Heart right ventricle (tissue), 16 donors: ENCODE measurements around the gene ACTN1. TPM values are rescaled to one million over a fixed set of nuclear protein-coding genes. Genes with fewer than 3 reads are reported as not detected.

Experiments
- ATAC-seq, 8 donors: fragments of 200-7000 bp; cut with Tn5 transposase; one replicate each; pipeline ENCODE4 v1.9.1; 2020; ENCODE audit warnings: mild to moderate bottlenecking in 8 of 8, moderate library complexity in 8 of 8, moderate number of reproducible peaks in 1 of 8
- DNase-seq, 2 donors: peaks; one replicate each; pipeline ENCODE4 v3.0.0-alpha.2; 2020
- H3K27ac ChIP-seq, 10 donors: fragments of 200-600 bp; sonication (generic) in 2 of 10; one replicate each; pipeline versions ENCODE4 v1.5.0 to v1.8.0; 2020 to 2022; ENCODE audit warnings: mild to moderate bottlenecking in 3 of 10
- H3K27me3 ChIP-seq, 7 donors: fragments of 200-600 bp; one replicate each; pipeline ENCODE4 v1.8.0; 2021 to 2022; ENCODE audit warnings: mild to moderate bottlenecking in 2 of 7
- H3K36me3 ChIP-seq, 9 donors: fragments of 200-600 bp; sonication (generic) in 1 of 9; one replicate each; pipeline versions ENCODE4 v1.5.0 to v1.8.0; 2020 to 2022; ENCODE audit warnings: mild to moderate bottlenecking in 2 of 9
- H3K4me1 ChIP-seq, 9 donors: fragments of 200-600 bp; sonication (generic) in 1 of 9; one replicate each; pipeline versions ENCODE4 v1.5.0 to v1.8.0; 2020 to 2022; ENCODE audit warnings: mild to moderate bottlenecking in 4 of 9
- H3K4me3 ChIP-seq, 10 donors: fragments of 200-600 bp; sonication (generic) in 2 of 10; one replicate each; pipeline versions ENCODE4 v1.5.0 to v1.8.0; 2020 to 2022; ENCODE audit warnings: mild to moderate bottlenecking in 7 of 10, moderate library complexity in 2 of 10
- H3K9me3 ChIP-seq, 11 donors: fragments of 200-600 bp in 10 of 11; sonication (generic) in 2 of 11; one replicate each; pipeline versions ENCODE4 v1.5.0 to v1.8.0; 2013 to 2022; ENCODE audit warnings: mild to moderate bottlenecking in 2 of 11, control low read depth in 1 of 11, moderate library complexity in 1 of 11
- CTCF ChIP-seq, 9 donors: fragments of 200-600 bp; sonication (generic) in 2 of 9; IDR thresholded peaks; one replicate each; pipeline versions ENCODE4 v1.5.0 to v1.8.0; 2021 to 2022; ENCODE audit warnings: antibody characterized with exemption in 9 of 9, mild to moderate bottlenecking in 5 of 9, moderate library complexity in 1 of 9
- WGBS, 2 donors: extraction: QIAGEN DNeasy Blood & Tissue Kit; methylation state at CpG; one replicate each; pipeline ENCODE4 v1.1.7; 2013; ENCODE audit warnings: inconsistent platforms in 1 of 2; 5-methylcytosine and 5-hydroxymethylcytosine counted together
- intact Hi-C, 10 donors: fragments of 100-400 bp; cut with DNase I; formaldehyde crosslinking; loops; one replicate each; pipeline versions ENCODE4 v1.11.1 to v1.14.2; 2022
- polyA plus RNA-seq, 2 donors: library from polyadenylated mRNA; stranded (reverse); fragments of 200-250 nt; gene quantifications; one replicate each; pipeline ENCODE4 v1.2.3, GENCODE V29; 2013
- total RNA-seq, 10 donors: library from RNA; stranded (reverse); fragmentation: NEBNext Ultra II Directional in 3 of 10; extraction: Animal tissue kit (Norgen Biotek cat#: 25700) in 3 of 10; gene quantifications; one replicate each; pipeline versions ENCODE4 v1.2.1 to v1.2.4, GENCODE V29; 2021 to 2023
- donor health status: Arrhythmogenic right ventricular cardiomyopathy.
- donor health status: ischemic (EF 13 %, LVEDD 7.1; RV severe dilation, severe dysfunction).
- donor health status: healthy with polysubstance abuse.
- donor health status: DM: no; HTN: yes; CAD: no.
- donor health status: DM: no; HTN: no; CAD: no.
- donor health status: ischemic (EF 25% LVEDD 6.9; RV normal size, moderate dysfunction).
- donor health status: ischemic (EF 25% LVEDD 5.7; RV mildly dilated, moderate dysfunction).
- donor health status: healthy.
- donor health status: DM: yes; HTN: yes; CAD: no.
- donor health status: Ischemic cardiomyopathy.
- donor health status: ischemic (EF 35%, LVEDD 5.7; RV mildly dilated, moderate dysfunction).
- donor health status: nonischemic (EF 11% LVEDD 7.7; RV severe dilation, severe dysfunction).
- donor health status: DM: yes; HTN: yes; CAD: no.
- donor health status: PGD.
- donor health status: ischemic (EF 29% LVEDD 5.4; RV normal size, mild dysfunction).
- donor health status: nonischemic (EF 23%, LVEDD 6.1; RV moderate dilation, normal function).

The ACTN1 gene
- total and polyA plus RNA-seq, 12 donors: 67.2 to 235 (median 104) TPM

GRCh38 chr14:68969278-68970033 is 9.6 kb downstream of the ACTN1 start:
- 36 to 37% methylated on average over 12 of the region's 12 CpGs for WGBS, 2 donors
- intact Hi-C loops: no loop called here
- ATAC-seq (peak in 7 of 8 donors; percentile 6 to 63 (median 49)), DNase-seq (peak in 1 of 2 donors; percentile 63)
- Histone ChIP-seq H3K27ac (peak overlapping the region; percentile 17 to 83 (median 64)), H3K9me3 (peaks cover 0 to 7% (median 0%) of the 10 kb centered on the region in 11 donors), H3K27me3 (no peaks in the 10 kb centered on the region), H3K36me3 (peaks cover 0 to 47% (median 13%) of the 10 kb centered on the region in 9 donors), H3K4me3 (no peak overlapping the region), H3K4me1 (peaks cover 57 to 99% (median 79%) of the 10 kb centered on the region in 9 donors)
- TF ChIP-seq CTCF (IDR thresholded peaks at IDR 0.05): no peak

DNA sequence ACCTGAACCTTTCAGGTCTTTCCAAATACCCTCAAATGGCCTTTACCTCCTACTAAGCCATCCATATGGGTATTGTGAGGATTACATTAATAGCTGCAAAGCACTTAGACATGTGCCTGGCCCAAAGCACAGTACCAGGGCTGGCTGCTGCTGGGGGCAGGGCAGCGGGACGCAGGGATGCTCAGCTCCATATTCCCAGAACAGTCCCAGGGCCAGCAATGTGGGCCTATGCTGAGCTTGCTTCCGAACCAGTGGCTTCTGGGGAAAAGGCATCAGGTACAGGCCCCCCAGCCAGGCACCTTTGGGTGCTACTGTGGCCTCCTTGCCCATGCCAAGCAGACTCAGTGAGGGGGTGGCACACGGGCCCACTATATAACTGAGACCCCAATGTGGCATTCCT is 10.4 kb downstream of the ACTN1 start:
- no peak overlapping the region for H3K4me3 ChIP-seq
- peak in 1 of 8 donors; percentile 36 for ATAC-seq

GRCh38 chr14:68968051-68968450 is 11.1 kb downstream of the ACTN1 start:
- intact Hi-C loops: no loop called here
- Histone ChIP-seq H3K4me1 (peaks cover 57 to 99% (median 91%) of the 10 kb centered on the region in 9 donors), H3K27ac (peak overlapping the region in 8 of 10 donors; percentile 9 to 83 (median 68)), H3K9me3 (no peaks in the 10 kb centered on the region), H3K36me3 (peaks cover 0 to 33% (median 10%) of the 10 kb centered on the region in 9 donors), H3K27me3 (no peaks in the 10 kb centered on the region), H3K4me3 (no peak overlapping the region)
- no peak for ATAC-seq
- no peak for TF ChIP-seq CTCF (IDR thresholded peaks at IDR 0.05)
- no peak for DNase-seq
- WGBS, 2 donors: 86 to 88% methylated on average over 8 of the region's 8 CpGs

More for the DNA sequence above, 10.4 kb downstream of the ACTN1 start:
- peaks cover 0 to 7% (median 0%) of the 10 kb centered on the region in 11 donors for H3K9me3 ChIP-seq
- peaks cover 0 to 40% (median 13%) of the 10 kb centered on the region in 9 donors for H3K36me3 ChIP-seq
- H3K4me1 ChIP-seq: peaks cover 57 to 99% (median 84%) of the 10 kb centered on the region in 9 donors
- no peaks in the 10 kb centered on the region for H3K27me3 ChIP-seq
- peak overlapping the region in 9 of 10 donors; percentile 3 to 83 (median 68) for H3K27ac ChIP-seq
- no peak for TF ChIP-seq CTCF (IDR thresholded peaks at IDR 0.05)
- intact Hi-C loops: no loop called here
- WGBS, 2 donors: 78 to 86% methylated on average over 4 of the region's 4 CpGs
- DNase-seq: no peak

DNA sequence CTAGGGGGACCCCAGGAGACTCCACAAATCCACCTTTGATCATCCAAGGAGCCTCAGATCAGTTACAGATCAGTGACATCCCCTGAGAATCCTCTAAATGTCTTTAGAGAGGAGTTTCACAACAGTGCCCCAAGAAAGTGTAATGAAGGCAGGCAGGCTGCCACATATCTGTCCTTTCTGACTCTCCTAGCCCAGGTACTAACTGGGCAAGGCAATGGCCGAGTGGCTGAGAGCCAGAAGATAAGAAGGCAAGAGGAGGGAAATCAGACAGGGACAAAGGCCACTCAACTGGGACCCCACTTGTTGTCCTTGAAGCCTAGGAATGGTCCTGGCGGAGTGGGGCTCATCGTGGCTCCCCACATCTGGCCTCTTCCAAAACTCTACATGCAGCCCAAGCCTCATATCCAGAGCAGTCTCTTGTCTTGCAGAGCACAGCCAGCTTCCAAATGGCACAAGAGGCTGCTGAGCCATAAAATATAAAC is 11.6 kb downstream of the ACTN1 start:
- Histone ChIP-seq H3K27me3 (no peaks in the 10 kb centered on the region), H3K4me3 (no peak overlapping the region), H3K27ac (peak overlapping the region in 8 of 10 donors; percentile 10 to 83 (median 41)), H3K4me1 (peaks cover 57 to 100% (median 93%) of the 10 kb centered on the region in 9 donors), H3K9me3 (no peaks in the 10 kb centered on the region), H3K36me3 (peaks cover 0 to 28% (median 4%) of the 10 kb centered on the region in 9 donors)
- no peak for DNase-seq
- TF ChIP-seq CTCF (IDR thresholded peaks at IDR 0.05): no peak
- intact Hi-C loops: no loop called here
- peak in 1 of 8 donors; percentile 14 for ATAC-seq
- whole genome bisulfite sequencing, 2 donors: 64 to 70% methylated on average over 3 of the region's 3 CpGs
